H7 (cell line): ENCODE results near the gene REXO5. TPM values are rescaled to one million over a fixed set of nuclear protein-coding genes. Genes with fewer than 3 reads are reported as not detected.
"Not testable (repeated sequence)": the region's sequence is repeated elsewhere in the genome, so short reads cannot be mapped to it uniquely, and the experiment has no call there.

Experiments
- DNase-seq: peaks from one replicate; pipeline ENCODE4 v3.0.0; 2012
- H3K27me3 ChIP-seq: 2 replicates; pipeline ENCODE4 v1.6.0; 2011; ENCODE audit warnings: mild to moderate bottlenecking, low read length; ENCODE audit not compliant: control insufficient read depth, insufficient read depth
- H3K36me3 ChIP-seq: replicated peaks from 2 replicates; pipeline ENCODE4 v1.5.1; 2011; ENCODE audit warnings: low read length; ENCODE audit not compliant: control insufficient read depth, insufficient read depth
- H3K4me3 ChIP-seq: 2 replicates; pipeline ENCODE4 v1.5.1; 2011; ENCODE audit warnings: low read depth, mild to moderate bottlenecking, control low read depth, low read length, moderate library complexity; ENCODE audit not compliant: insufficient read depth
- total RNA-seq: library from RNA; depleted of rRNA; stranded (reverse); fragments of >200 nt; shearing (Covaris generic); gene quantifications from 2 replicates; pipeline ENCODE4 v1.2.3, GENCODE V29; 2014

The REXO5 gene
- total RNA-seq, 1 experiment from 2014 or later: 11.3 TPM

DNA sequence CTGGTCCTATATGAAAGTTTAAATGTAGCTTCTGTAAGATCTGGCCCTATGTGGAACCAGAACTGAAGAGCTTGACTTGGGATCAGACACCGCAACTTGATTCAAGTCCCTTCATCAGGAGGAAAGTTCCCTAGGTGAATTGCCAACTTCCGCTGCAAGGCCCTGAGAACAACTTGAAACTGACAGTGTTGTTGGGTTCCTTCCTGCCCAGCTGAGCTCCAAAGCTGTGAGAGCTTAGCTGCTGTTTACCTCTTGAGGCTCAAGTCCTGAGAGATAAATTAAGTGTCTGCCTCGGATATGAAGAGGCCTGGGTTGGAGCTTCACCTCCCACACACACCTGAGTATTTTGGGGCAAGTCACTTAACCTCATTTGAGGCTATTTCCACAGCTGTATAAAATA, 44.7 kb downstream of the REXO5 start:
- DNase-seq: no peak
- H3K27me3 ChIP-seq: no peaks in the 10 kb centered on the region
- no peaks in the 10 kb centered on the region for H3K36me3 ChIP-seq
- no peak overlapping the region for H3K4me3 ChIP-seq

GRCh38 chr16:20851601-20852000, 45.3 kb downstream of the REXO5 start:
- Histone ChIP-seq H3K36me3 (no peaks in the 10 kb centered on the region), H3K27me3 (no peaks in the 10 kb centered on the region), H3K4me3 (no peak overlapping the region)
- DNase-seq: no peak

GRCh38 chr16:20853143-20853542, 46.8 kb downstream of the REXO5 start:
- Histone ChIP-seq H3K36me3 (no peaks in the 10 kb centered on the region; the same call in 1 of the 2 replicates), H3K4me3 (no peak overlapping the region), H3K27me3 (no peaks in the 10 kb centered on the region)
- no peak for DNase-seq

DNA sequence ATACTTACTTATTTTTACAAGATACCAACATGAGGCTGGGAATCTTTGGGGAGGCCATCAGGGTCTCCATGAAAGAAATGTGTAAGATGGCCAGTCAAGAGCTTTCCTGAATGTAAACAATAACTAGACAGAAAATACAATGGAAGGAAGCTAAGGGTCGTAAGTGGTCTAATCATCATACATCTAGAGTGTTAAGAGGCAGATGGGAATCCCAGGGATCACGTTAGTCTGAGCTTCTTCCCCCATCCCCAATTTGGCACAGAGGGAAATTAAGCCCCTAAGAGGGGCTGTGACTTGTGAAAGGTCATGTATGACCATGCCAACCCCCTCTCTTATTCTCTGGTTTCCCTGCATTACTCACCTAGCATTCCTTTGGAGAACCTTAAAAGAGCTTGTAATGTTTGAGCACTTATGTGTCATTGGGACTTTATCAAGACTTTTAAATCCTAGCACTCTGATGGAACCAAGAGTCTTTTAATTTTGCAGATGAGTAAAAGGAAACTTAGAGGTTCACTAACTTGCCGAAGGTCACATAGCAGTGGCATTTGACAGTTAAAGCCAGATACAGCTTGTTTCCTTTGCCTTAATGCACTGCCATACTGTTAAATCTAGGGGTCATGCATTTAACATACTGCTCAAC, 47.8 kb downstream of the REXO5 start:
- H3K4me3 ChIP-seq: no peak overlapping the region
- no peak for DNase-seq
- no peaks in the 10 kb centered on the region for H3K27me3 ChIP-seq
- H3K36me3 ChIP-seq: no peaks in the 10 kb centered on the region; the same call in 1 of the 2 replicates

DNA sequence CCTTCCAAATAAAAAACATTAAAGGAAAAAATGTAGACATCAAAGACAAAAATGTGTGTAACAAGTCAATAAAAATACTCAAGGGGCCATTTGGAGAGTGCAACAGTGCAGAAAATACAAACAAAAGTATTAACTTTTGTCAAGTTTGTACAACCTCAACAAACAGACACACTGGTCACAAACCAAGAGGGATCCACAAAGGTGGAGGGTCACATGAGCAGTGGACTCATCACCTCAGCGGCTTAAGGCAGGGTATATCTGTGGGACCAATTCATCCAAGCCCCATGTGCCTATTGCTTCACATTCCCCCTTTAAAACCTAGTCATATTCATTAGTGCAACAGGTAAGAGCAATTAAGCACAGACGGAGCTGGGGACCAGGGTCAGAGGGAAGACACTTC, 48.6 kb downstream of the REXO5 start:
- Histone ChIP-seq H3K36me3 (no peaks in the 10 kb centered on the region; the same call in none of the 2 replicates), H3K4me3 (no peak overlapping the region), H3K27me3 (no peaks in the 10 kb centered on the region)
- DNase-seq: no peak

GRCh38 chr16:20857281-20857680, 51.0 kb downstream of the REXO5 start:
- Histone ChIP-seq H3K4me3 (no peak overlapping the region), H3K27me3 (no peaks in the 10 kb centered on the region), H3K36me3 (peaks cover 3% of the 10 kb centered on the region)
- DNase-seq: no peak

- peaks cover 3% of the 10 kb centered on the region for H3K36me3 ChIP-seq
- no peaks in the 10 kb centered on the region for H3K27me3 ChIP-seq
- no peak overlapping the region for H3K4me3 ChIP-seq
- no peak for DNase-seq
Measured at GRCh38 chr16:20859229-20859628, 52.9 kb downstream of the REXO5 start.

DNA sequence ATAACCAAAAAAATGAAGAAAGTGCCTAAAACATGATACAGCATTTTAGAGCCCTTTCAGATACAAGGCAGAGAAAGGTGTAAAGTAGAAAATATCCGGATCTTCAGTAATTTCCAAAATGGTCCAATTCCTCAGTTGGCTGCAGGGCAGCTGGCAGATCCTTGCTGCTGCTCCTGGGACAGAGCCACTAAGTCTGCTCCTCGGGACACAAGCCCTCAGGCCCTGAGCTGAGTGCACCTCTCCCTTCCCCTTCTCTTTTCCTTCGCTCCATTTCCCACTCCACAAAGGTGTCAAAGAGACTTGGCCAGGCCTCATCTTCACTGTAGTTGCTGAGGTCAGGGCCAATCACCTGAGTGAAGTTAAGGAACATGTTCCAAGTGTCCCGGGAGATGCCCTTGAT, 53.4 kb downstream of the REXO5 start:
- Histone ChIP-seq H3K4me3 (no peak overlapping the region), H3K36me3 (peaks cover 3% of the 10 kb centered on the region)

GRCh38 chr16:20860361-20860760, 54.0 kb downstream of the REXO5 start:
- Histone ChIP-seq H3K27me3 (no peaks in the 10 kb centered on the region), H3K4me3 (no peak overlapping the region), H3K36me3 (peaks cover 3% of the 10 kb centered on the region)
- no peak for DNase-seq

More for the DNA sequence above, 53.4 kb downstream of the REXO5 start:
- no peaks in the 10 kb centered on the region for H3K27me3 ChIP-seq
- DNase-seq: no peak

GRCh38 chr16:20860995-20861394, 54.7 kb downstream of the REXO5 start:
- not testable (repeated sequence) for H3K27me3 ChIP-seq, H3K4me3 ChIP-seq, H3K36me3 ChIP-seq, DNase-seq

DNA sequence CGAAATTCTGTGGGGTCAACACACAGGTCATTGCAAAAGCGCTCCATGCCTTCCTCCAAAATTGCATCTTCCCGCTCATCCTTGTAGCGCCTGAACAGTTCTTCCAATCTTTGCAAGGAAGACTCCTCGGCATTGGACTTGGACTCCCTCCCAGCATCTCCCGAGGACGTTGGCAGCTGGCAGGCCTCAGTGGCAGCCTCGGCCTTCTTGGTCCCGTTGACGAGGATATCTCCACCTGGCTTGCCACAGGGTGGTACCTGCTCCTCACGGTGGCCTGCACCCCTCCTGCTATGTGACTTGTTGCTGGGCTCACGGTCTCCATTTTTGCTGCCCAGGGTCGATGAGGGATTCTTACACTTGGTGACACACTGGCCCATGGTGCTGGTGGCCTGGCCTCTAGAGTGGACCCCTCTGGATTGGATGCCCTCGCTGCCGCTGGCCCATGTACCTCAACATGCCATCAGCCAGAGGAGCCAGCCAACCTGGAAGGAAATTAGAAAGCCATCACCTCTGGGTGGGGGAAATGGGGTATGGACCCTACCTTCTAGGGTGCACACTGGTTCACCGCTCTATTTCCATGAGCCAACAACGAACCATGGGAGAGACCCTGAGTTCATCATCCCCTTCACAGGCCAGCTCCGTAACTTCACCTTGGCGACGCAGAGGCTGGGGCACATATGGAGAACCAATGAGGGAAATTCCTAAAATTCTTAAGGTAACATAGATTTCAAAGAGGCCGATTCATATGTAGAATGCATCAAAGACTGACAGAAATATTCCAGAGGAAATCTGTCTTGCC, 56.0 kb downstream of the REXO5 start:
- no peak overlapping the region for H3K4me3 ChIP-seq
- no peak for DNase-seq
- H3K36me3 ChIP-seq: peaks cover 3% of the 10 kb centered on the region
- no peaks in the 10 kb centered on the region for H3K27me3 ChIP-seq

- not testable (repeated sequence) for H3K36me3 ChIP-seq, H3K4me3 ChIP-seq, H3K27me3 ChIP-seq, DNase-seq
Measured at GRCh38 chr16:20864376-20864775, 58.0 kb downstream of the REXO5 start.

- Histone ChIP-seq H3K4me3 (no peak overlapping the region), H3K27me3 (no peaks in the 10 kb centered on the region), H3K36me3 (peaks cover 3% of the 10 kb centered on the region)
- no peak for DNase-seq
Measured at GRCh38 chr16:20865420-20866131, 59.2 kb downstream of the REXO5 start.

DNA sequence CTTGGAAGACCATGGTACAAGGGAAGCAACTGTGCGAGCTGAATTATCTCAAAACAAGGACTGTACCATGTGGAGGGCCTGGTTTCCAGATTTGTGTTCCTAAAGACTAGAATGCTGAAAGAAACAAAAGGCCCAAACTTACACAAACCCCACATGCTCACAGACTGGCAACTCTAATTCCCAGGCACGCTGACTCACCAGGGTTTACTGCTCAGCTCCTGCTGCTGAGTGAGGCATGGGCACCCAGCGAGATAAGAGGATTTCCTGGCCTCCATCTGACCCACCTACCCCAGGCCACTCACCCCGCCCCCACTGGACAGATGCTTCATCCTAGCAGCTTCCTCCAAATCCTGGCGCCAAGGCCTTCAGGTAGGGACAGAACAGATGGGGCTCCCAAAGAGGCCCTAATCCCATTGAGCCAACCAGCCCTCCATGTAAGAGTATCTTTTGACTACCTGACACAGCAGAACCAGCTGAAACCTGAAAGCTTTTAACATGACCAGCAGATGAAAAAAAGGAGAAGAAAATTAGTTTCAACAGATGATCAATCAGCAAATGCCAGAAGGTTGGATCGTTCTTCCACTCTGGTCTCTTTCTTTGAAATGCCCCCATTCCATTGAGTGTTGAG, 59.9 kb downstream of the REXO5 start:
- DNase-seq: peak; percentile 47
- Histone ChIP-seq H3K36me3 (peaks cover 3% of the 10 kb centered on the region), H3K4me3 (no peak overlapping the region), H3K27me3 (no peaks in the 10 kb centered on the region)
